Tibial nerve (tissue), 3 donors: ENCODE results near the gene GPC5.

Source experiments
- CTCF ChIP-seq, 5 experiments: fragments of 200-600 bp in 3 of 5; fragments of 450-650 bp in 2 of 5; sonication (generic) in 3 of 5; IDR thresholded peaks; one replicate each; pipeline ENCODE4 v1.5.1; 2016 to 2019; ENCODE audit warnings: antibody characterized with exemption in 5 of 5, mild to moderate bottlenecking in 3 of 5, moderate library complexity in 2 of 5
- POLR2A ChIP-seq, 2 donors: fragments of 450-650 bp; IDR thresholded peaks; one replicate each; pipeline ENCODE4 v1.6.1; 2017; ENCODE audit warnings: antibody characterized with exemption in 2 of 2, mild to moderate bottlenecking in 2 of 2, moderate library complexity in 2 of 2

GRCh38 chr13:92436924-92437323, 1038.5 kb downstream of the GPC5 start:
- TF ChIP-seq CTCF (IDR thresholded peaks at IDR 0.05) (no peak), POLR2A (IDR thresholded peaks at IDR 0.05) (no peak)
